ENCODE results near the gene CAMTA1.

The CAMTA1 gene

DNA sequence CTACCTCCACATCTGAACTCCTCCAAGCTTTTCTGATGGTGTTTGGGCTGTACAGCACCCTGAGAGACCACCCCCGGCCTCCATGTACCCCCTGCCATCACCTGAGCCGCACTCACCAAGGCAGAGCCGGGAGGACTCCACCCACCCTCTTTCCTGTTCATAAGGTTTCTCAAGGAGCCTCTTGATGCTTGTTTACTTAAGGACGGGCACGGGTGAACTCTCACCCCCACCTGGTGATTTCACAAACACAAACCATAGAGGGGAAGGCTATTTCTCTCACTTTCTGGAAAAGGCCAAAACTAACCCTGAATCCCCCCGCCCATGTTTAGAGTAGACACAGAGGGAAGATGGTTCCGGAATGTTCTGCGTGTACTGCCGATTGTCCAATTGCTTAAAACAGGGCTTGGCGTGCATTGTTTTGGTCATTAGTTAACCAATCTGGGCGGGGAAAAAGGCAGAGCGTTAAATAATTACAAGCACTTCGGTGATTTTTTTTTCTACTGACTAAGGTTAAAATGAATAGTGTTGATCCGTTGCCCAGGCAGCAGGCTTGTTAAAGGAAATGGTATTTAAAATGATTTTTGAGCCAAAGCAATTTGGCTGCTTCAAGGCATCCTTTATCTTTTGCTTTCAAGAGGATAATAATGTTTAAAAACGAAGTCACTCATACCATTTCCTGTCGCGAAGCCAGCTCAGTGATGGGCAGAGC, 706.0 kb downstream of the CAMTA1 start:
- no peaks in the 10 kb centered on the region for H3K27me3 Mint-ChIP-seq
- H3K4me1 Mint-ChIP-seq = no peaks in the 10 kb centered on the region
- H3K9me3 Mint-ChIP-seq = peaks cover 11% of the 10 kb centered on the region
- no peak overlapping the region for H3K4me3 Mint-ChIP-seq
- no peak overlapping the region for H3K27ac Mint-ChIP-seq
- H3K36me3 Mint-ChIP-seq = no peaks in the 10 kb centered on the region
- no peak for ATAC-seq

DNA sequence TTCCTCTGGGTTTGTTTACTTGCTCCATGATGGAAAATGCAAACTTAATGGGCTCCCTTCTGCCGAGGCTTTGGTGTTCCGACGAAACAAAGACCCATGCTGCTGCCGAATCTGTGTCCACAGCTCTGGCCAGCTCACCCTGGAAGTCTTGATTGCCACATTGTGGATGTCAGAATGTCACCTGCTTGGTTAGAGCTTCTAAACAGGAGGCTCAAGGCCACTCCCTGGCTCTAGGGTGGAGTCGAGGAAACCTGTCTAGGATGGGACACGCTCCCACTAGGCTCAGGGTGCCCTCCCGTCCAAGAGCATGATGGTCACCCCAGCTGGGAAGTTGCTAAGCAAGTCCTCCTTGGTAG, 706.5 kb downstream of the CAMTA1 start:
- H3K27ac Mint-ChIP-seq = no peak overlapping the region
- no peaks in the 10 kb centered on the region for H3K36me3 Mint-ChIP-seq
- no peaks in the 10 kb centered on the region for H3K27me3 Mint-ChIP-seq
- H3K4me1 Mint-ChIP-seq = no peaks in the 10 kb centered on the region
- ATAC-seq = no peak
- H3K9me3 Mint-ChIP-seq = peaks cover 11% of the 10 kb centered on the region
- H3K4me3 Mint-ChIP-seq = no peak overlapping the region

DNA sequence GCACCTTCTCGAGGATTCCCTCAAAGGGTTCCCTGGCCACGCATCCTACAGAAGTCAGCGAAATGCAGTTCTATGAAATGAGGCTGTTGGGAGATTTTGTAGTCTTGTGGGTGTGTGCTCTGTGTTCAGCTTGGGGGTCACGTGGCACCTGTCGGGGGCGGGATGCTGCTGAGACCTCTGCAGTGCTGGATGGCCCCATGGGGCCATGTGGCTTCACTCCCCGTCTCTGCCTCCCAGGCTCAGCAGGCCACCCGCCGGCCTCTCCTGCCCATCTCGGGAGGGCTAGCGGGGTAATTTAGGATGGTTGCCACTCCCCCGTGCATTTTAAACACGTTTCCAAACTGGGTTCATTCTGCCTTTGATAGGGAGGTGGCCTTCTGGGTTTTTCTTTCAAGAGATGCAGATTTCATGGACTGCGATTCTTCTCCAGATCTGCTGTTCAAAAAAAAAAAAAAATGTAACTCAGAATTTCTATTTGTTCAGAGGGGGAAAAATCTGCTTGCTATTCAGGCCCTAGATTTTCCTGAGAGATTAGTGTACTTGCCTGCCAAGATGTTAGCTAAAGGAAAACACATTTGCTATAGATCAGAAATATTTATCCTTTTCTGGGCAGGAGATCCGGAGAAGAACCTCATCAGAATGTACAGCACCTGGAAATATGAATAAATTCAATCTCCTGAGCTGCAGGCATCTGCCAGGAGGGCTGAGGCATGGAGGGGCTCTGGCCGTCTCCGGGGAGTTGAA, 708.6 kb downstream of the CAMTA1 start:
- H3K4me3 Mint-ChIP-seq = no peak overlapping the region
- H3K27me3 Mint-ChIP-seq = no peaks in the 10 kb centered on the region
- H3K9me3 Mint-ChIP-seq = peaks cover 11% of the 10 kb centered on the region
- no peak overlapping the region for H3K27ac Mint-ChIP-seq
- H3K36me3 Mint-ChIP-seq = no peaks in the 10 kb centered on the region
- no peaks in the 10 kb centered on the region for H3K4me1 Mint-ChIP-seq
- no peak for ATAC-seq

DNA sequence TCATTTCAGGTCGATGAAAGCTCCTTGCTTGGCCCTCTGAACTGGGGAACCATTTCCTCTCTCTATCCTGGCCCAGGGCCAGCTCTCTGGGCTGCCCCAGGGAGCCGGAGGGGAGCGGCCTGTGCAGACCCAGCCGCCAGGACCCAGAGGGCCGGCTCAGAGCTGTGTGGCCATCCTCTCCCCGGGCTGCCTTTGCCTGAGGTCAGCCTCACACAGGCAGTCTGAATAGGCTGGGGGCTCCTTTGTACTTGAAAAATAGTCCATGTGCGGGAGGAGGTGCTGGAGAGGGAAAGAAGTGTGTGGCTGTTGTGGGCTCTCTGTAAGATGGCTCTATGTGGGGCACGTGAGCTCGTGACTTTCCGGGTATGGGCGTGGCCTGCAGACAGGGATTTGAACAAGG, 710.7 kb downstream of the CAMTA1 start:
- Mint-ChIP-seq H3K27me3 (no peaks in the 10 kb centered on the region), H3K4me3 (no peak overlapping the region), H3K36me3 (no peaks in the 10 kb centered on the region), H3K27ac (no peak overlapping the region), H3K4me1 (no peaks in the 10 kb centered on the region), H3K9me3 (peaks cover 11% of the 10 kb centered on the region)
- ATAC-seq = no peak

DNA sequence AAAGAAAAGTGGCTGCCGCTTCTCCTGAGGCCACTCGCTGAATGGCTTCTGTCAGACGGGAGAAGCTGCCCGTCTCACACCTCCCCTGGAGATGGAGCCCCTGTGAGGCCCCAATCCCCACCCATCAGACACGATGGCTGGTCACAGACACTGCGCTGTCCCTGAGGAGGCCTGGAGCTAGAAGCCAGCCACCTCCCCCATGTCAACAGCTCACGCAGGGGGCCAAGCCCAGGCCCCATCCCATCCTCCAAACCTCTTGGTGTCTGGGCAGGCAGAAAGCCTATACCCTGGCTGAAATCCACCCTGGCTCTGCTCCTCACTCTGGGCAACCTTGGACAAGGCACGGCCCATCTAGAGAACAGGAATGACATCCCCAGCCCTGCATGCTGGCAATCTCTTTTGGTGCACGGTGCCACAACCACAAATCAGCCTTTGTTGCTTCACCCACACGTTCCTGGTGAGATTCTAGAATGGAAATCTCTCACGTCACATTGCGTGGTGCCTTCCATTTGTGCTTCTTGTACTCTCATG, 711.9 kb downstream of the CAMTA1 start:
- no peaks in the 10 kb centered on the region for H3K27me3 Mint-ChIP-seq
- H3K36me3 Mint-ChIP-seq = no peaks in the 10 kb centered on the region
- H3K27ac Mint-ChIP-seq = no peak overlapping the region
- peaks cover 11% of the 10 kb centered on the region for H3K9me3 Mint-ChIP-seq
- ATAC-seq = no peak
- H3K4me3 Mint-ChIP-seq = no peak overlapping the region
- no peaks in the 10 kb centered on the region for H3K4me1 Mint-ChIP-seq

DNA sequence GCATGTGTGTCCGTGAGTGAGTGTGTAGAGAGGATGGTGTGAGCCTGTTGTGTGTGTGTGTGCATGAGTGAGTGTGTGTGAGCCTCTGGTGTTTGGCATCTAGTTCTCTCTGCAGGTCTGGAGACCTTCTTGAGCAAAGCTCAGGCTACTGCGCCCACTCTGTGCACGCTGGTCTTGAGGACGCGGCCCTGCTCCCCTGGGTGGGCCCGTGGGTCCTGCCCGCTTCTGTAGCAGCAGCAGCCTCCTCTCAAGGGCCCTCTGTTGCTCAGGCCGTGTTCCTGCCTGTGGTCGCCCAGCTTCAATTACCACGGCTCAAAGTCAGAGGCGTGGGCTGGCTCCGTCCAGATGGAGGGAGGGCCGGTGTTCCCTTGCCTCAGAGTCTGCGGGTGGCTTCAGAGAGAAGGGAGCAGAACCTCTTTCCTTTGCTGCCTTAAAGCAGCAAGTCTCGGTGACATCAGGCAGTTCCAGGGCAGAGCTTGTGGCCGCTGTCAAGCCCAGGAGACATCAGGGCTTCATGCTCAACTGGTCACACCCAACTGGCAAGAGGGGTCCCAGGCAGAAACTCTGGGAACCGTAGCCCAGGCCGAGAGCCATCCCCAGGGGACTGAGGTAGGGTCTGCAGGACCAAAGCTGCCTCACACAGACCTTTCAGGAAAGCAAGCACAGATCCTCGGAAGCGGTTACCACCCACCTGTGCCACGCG, 715.3 kb downstream of the CAMTA1 start:
- Mint-ChIP-seq H3K9me3 (no peaks in the 10 kb centered on the region), H3K27ac (no peak overlapping the region), H3K36me3 (no peaks in the 10 kb centered on the region), H3K4me1 (no peaks in the 10 kb centered on the region), H3K27me3 (no peaks in the 10 kb centered on the region), H3K4me3 (no peak overlapping the region)
- no peak for ATAC-seq

DNA sequence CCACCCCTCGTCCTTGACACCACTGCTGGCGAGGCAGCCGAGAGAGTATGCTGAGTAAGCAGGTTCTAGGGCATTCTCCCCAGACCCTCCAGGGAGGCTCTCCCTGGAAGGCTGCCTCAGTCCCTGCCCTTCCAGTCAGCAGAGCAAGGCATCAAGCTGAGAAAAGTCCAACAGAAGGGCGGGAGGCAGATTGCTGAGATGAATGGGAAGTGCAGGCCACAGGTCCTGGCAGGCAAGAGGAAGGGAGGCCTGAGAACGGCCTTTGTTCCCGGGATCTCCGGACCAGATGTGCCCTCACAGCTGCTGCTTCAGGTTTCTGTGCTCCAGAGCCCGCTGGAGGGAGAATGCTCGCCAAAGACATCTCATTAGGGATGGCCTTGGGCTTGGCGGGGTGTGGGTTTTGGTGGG, 715.8 kb downstream of the CAMTA1 start:
- H3K36me3 Mint-ChIP-seq = no peaks in the 10 kb centered on the region
- no peak overlapping the region for H3K4me3 Mint-ChIP-seq
- H3K9me3 Mint-ChIP-seq = no peaks in the 10 kb centered on the region
- H3K27ac Mint-ChIP-seq = no peak overlapping the region
- H3K27me3 Mint-ChIP-seq = no peaks in the 10 kb centered on the region
- no peaks in the 10 kb centered on the region for H3K4me1 Mint-ChIP-seq
- no peak for ATAC-seq

DNA sequence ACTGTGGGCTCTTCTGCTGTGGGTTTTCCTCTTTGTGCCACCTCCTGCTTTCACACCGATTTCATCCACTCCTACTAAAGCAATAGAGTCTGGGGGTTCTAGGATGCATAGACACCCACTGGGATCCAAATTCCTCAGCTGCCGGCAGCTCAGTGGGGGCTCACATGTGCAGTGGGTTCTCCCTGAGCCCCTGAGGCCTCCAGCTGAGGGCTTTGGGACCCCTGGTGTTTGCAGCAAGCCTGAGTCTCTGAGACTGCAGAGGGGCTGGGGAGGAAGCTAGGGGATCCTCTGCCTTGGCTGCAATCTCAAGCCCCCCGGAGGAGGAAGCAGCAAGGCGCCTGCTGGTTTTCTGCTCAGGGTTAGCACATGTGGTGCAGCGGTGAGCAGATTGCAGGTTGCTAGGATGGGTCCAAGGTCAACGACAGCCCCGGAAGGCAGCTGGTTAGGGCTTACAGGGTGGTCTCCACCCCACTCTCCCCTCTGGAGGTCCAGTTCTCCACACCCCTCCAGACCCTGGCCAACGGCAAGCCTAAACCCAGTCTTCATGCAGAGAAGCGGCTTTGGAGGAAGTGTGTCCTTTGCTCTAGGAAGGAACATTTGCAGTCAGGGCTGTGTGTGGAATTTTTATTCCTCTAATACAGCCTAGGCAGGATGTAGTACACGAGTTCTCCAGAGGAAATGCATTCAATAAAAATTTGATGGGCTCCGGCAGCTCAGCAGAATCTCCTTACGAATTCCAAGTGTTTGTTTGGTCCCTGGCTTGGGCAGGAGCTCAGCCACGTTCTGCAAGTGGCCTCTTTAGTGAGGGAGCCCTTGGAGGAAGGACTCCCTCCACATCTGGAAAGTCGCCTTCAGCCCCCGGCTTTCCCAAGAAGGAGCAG, 716.7 kb downstream of the CAMTA1 start:
- Mint-ChIP-seq H3K27me3 (no peaks in the 10 kb centered on the region), H3K36me3 (no peaks in the 10 kb centered on the region), H3K27ac (no peak overlapping the region), H3K9me3 (no peaks in the 10 kb centered on the region), H3K4me1 (no peaks in the 10 kb centered on the region), H3K4me3 (no peak overlapping the region)
- no peak for ATAC-seq

DNA sequence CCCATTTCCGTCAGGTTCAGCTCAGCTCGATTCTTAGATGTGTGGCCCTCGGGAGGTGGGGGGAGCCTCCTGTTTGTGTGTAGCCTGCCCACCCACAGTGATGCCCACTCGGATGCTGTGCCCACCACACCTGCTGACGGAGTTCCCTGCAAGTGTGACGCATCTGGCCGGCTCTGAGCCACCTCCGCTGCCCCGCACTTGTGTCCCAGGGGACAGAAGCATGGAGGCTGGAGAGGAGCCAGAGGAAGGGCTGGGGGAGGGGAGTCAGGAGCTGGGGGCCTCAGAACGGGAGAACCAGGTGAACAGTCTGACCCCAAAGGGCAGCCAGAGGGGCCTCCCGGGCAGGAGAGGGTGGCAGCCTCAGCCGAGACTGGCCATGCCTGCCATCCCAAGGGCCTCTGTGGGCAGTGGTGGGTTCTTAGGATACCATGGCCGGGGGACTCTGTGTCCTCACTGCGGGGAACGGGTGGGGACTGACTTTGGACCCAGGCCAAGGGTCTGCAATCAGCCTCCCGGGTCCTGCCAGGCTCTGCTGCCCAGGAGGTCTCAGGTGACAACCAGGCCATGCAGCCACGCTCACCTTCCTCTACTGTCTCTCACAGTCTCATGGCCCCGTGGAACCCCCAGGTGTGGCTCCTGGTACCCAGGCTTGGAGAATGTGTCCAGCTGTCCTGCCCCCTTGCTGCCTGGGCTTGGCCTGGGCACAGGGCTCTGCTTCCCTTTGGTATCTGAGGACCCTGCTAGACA, 718.6 kb downstream of the CAMTA1 start:
- Mint-ChIP-seq H3K36me3 (no peaks in the 10 kb centered on the region), H3K27ac (no peak overlapping the region), H3K9me3 (no peaks in the 10 kb centered on the region), H3K4me3 (no peak overlapping the region), H3K4me1 (no peaks in the 10 kb centered on the region), H3K27me3 (no peaks in the 10 kb centered on the region)
- ATAC-seq = peak; percentile 4

DNA sequence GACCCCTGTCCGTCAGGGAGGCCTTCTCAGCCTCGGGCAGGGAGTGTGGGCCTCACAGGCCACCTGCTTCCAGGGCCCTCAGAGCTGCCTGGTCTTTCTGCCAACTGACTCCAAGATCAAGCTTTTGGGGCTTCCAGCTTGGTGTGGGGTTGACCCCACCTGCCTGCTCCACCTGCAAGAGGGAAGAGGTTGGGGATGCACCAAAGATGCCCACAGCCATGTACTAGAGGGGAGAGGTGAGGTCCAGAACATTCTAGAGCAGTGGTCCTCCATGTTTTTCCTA, 719.1 kb downstream of the CAMTA1 start:
- H3K36me3 Mint-ChIP-seq = no peaks in the 10 kb centered on the region
- H3K9me3 Mint-ChIP-seq = no peaks in the 10 kb centered on the region
- no peaks in the 10 kb centered on the region for H3K27me3 Mint-ChIP-seq
- ATAC-seq = no peak
- no peak overlapping the region for H3K4me3 Mint-ChIP-seq
- H3K4me1 Mint-ChIP-seq = no peaks in the 10 kb centered on the region
- H3K27ac Mint-ChIP-seq = no peak overlapping the region

DNA sequence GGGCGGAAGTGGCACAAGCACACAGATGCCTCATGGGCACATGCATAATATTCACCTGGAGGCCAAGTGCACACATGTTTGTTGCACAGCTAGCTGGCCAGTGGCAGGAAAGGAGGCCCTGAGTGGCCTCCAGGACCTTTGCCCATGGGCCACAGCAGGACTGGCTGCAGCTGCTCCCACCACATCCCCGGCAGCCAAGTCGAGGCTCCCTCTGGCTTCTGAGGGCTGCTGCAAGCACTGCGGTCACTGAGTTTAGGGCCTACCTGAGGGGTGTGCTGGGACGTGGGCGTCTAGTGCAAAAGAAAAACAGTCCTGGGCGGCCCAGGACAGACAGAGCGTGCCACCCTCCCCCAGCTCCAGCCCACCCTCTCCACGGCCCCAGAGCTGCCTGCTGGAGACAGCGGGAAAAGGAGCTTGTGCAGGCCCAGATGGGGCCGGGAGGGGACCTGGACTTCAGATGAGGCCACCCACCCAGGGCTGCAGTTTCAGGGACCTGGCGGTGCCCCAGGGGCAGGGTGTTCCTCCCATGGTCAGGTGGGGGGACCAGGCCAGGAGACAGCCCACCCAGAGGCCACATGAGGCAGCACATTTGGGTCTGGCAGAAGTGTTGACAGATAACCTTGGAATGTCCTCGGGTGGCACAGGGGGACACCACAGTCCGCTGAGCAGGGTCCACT, 720.0 kb downstream of the CAMTA1 start:
- H3K4me1 Mint-ChIP-seq = no peaks in the 10 kb centered on the region
- H3K4me3 Mint-ChIP-seq = no peak overlapping the region
- no peak for ATAC-seq
- no peaks in the 10 kb centered on the region for H3K27me3 Mint-ChIP-seq
- no peaks in the 10 kb centered on the region for H3K36me3 Mint-ChIP-seq
- H3K9me3 Mint-ChIP-seq = no peaks in the 10 kb centered on the region
- H3K27ac Mint-ChIP-seq = no peak overlapping the region

DNA sequence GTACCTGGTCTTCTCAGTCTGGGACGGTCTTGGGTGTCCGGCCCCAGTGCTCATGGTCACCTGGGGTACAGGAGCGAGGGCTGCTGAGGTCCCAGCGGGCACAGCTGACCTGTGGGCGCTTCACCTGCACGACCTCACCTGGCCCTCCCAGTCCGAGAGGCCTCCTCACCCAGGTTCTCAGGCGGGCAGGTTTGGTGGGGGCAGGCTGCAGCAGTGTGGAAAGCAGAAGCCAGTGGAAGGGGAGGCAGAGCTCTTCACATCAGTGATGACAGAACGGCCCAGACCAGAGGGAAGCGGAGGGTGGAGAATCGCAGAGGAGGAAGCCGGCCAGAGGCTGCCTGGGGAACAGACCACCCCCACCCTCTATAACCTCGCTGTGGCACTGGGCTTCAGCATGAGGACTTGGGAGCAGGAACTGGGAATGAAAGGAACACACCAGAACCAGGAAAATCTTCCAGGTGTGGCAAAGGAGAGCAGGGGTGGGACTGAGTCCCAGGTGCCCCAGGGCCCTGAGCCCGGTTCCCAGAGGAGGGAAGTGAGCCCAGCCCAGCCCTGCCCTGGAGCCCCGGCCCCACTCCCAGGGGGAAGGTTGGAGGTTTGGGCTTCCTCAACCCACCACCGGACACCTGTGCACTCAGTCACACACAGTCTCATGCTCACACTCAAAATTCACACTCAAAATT, 720.7 kb downstream of the CAMTA1 start:
- no peak overlapping the region for H3K4me3 Mint-ChIP-seq
- no peaks in the 10 kb centered on the region for H3K27me3 Mint-ChIP-seq
- ATAC-seq = no peak
- H3K9me3 Mint-ChIP-seq = no peaks in the 10 kb centered on the region
- no peaks in the 10 kb centered on the region for H3K36me3 Mint-ChIP-seq
- no peaks in the 10 kb centered on the region for H3K4me1 Mint-ChIP-seq
- H3K27ac Mint-ChIP-seq = no peak overlapping the region

DNA sequence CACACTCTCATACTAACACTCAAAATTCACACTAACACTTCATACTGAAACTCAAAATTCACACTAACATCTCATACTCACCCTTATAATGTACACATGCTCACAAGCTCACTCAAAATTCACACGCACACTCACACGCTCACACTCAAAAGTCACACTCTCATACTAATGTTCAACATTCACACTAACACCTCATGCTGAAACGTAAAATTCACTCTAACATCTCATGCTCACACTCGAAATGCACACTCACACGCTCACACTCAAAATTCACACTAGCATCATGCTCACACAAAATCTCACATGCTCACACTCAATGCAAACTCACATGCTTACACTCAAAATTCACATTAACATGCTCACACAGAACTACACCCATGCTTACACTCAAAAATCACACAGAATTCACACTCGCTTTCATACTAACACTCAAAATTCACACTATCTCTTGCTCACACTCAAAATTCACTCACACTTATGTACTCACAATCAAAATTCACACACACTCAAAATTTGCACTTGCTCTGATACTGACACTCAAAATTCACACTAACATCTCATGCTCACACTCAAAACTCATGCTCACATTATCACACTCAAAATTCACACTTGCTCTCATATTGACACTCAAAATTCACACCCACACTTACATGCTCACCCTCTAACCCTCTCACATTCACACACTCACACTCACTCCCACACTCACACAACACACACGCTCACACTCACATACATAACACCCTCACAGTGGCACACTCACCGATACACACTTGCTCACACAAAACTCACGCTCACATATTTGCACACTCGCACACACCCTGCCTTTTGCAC, 721.4 kb downstream of the CAMTA1 start:
- no peak overlapping the region for H3K27ac Mint-ChIP-seq
- ATAC-seq = no peak
- H3K4me1 Mint-ChIP-seq = no peaks in the 10 kb centered on the region
- no peaks in the 10 kb centered on the region for H3K27me3 Mint-ChIP-seq
- H3K4me3 Mint-ChIP-seq = no peak overlapping the region
- H3K36me3 Mint-ChIP-seq = no peaks in the 10 kb centered on the region
- no peaks in the 10 kb centered on the region for H3K9me3 Mint-ChIP-seq
